G401.6 (cell line): Measurements from ENCODE around the gene DNAL4.

ENCODE experiments used
- FAIRE-seq: peaks from 2 replicates; lab custom pipeline; 2012; peaks lifted over from hg19 to GRCh38; lab: Jason Lieb, UNC

DNAL4 gene

GRCh38 chr22:38784856-38785255, 9.1 kb downstream of the DNAL4 start:
- no peak for FAIRE-seq

GRCh38 chr22:38784035-38784434, 9.9 kb downstream of the DNAL4 start:
- FAIRE-seq = no peak

GRCh38 chr22:38783095-38783615, 10.8 kb downstream of the DNAL4 start:
- FAIRE-seq = no peak

- FAIRE-seq = no peak
Observed at GRCh38 chr22:38782402-38783094, 11.4 kb downstream of the DNAL4 start.

- no peak for FAIRE-seq
Observed at GRCh38 chr22:38781033-38781432, 12.9 kb downstream of the DNAL4 start.

GRCh38 chr22:38777087-38777671, 16.8 kb downstream of the DNAL4 start:
- FAIRE-seq = no peak

- no peak for FAIRE-seq
Observed at GRCh38 chr22:38776086-38776485, 17.9 kb downstream of the DNAL4 start.

GRCh38 chr22:38775656-38776055, 18.3 kb downstream of the DNAL4 start:
- FAIRE-seq = no peak

- FAIRE-seq = no peak
Observed at GRCh38 chr22:38774496-38775166, 19.3 kb downstream of the DNAL4 start.

GRCh38 chr22:38773363-38773946, 20.5 kb downstream of the DNAL4 start:
- no peak for FAIRE-seq

GRCh38 chr22:38772623-38772873, 21.4 kb downstream of the DNAL4 start:
- no peak for FAIRE-seq

GRCh38 chr22:38770257-38770949, 23.5 kb downstream of the DNAL4 start:
- FAIRE-seq = no peak

- FAIRE-seq = no peak
Observed at GRCh38 chr22:38768036-38768435, 25.9 kb downstream of the DNAL4 start.

- no peak for FAIRE-seq
Observed at GRCh38 chr22:38767313-38767712, 26.6 kb downstream of the DNAL4 start.

- FAIRE-seq = no peak
Observed at GRCh38 chr22:38766076-38766777, 27.7 kb downstream of the DNAL4 start.

- no peak for FAIRE-seq
Observed at GRCh38 chr22:38762551-38762983, 31.4 kb downstream of the DNAL4 start.

GRCh38 chr22:38761202-38762162, 32.5 kb downstream of the DNAL4 start:
- no peak for FAIRE-seq

GRCh38 chr22:38760477-38761201, 33.3 kb downstream of the DNAL4 start:
- no peak for FAIRE-seq

- no peak for FAIRE-seq
Observed at GRCh38 chr22:38759005-38759404, 34.9 kb downstream of the DNAL4 start.

- FAIRE-seq = no peak
Observed at GRCh38 chr22:38758276-38758945, 35.5 kb downstream of the DNAL4 start.
